Right renal pelvis (tissue), 4 donors: Measurements from ENCODE around the gene GTF2IRD1. TPM values are rescaled to one million over a fixed set of nuclear protein-coding genes. Genes with fewer than 3 reads are reported as not detected.
"Not testable (repeated sequence)": the region's sequence is repeated elsewhere in the genome, so short reads cannot be mapped to it uniquely, and the experiment has no call there.

Source experiments
- DNase-seq, 4 donors: peaks; one replicate each; pipeline ENCODE4 v3.0.0-alpha.2; 2013; ENCODE audit warnings: low read depth in 4 of 4, low spot score in 3 of 4, missing footprints in 1 of 4
- polyA plus RNA-seq, 4 donors: library from polyadenylated mRNA; unstranded; fragments of 120-200 nt; gene quantifications; one replicate each; pipeline ENCODE4 v1.2.1, GENCODE V29; 2013; ENCODE audit not compliant: insufficient read length in 4 of 4

Gene GTF2IRD1
- polyA plus RNA-seq, 4 donors, result 50.6 to 56.2 (median 52.4) TPM

DNA sequence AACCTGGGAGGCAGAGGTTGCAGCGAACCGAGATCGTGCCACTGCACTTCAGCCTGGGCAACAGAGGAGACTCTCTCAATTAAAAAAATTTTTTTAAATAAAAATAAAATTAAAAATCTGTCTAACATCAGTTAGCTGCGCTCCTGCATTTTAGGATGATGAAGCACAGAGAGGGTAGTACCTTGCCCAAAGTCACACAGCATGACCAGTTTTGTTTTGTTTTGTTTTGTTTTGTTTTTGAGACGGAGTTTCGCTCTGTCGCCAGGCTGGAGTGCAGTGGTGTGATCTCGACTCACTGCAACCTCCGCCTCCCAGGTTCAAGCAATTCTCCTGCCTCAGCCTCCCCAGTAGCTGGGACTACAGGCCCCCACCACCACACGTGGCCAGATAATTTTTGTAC is 55.7 kb downstream of the GTF2IRD1 start:
- DNase-seq, result not testable (repeated sequence)

DNA sequence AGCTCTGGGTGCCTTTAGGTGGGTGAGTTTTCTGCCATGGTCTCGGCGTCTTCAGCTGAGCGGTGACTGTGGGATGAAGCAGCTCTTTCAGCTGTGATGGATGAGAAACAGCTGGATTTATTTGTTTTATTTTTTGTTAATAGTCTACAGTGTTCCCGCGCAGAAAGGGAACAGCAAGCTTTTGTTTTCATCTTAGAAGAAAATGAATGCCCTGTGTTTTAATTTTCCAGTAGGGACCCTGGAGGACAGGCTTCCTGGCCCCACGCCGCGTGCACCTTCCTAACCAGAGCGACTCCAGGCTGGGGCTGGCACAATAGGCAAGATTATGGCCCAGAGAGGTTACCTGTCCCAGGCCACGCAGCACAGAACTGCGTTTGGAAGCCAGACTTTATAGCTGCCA is 57.6 kb downstream of the GTF2IRD1 start:
- no peak for DNase-seq

DNA sequence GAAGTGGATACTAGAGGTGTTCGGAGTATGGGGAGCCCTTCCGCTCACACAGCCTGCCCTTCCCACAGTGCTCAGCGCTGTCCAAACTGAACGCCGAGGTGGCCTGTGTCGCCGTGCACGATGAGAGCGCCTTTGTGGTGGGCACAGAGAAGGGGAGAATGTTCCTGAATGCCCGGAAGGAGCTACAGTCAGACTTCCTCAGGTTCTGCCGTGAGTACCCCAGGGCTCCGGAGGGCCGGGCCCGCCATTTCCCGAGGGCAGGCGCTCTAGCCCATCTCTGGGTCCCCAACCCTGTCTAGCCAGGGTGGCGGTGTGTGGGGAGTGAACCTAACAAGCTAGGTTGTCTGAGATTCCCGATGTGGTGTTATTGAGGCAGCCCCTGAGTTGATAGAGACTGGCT is 59.1 kb downstream of the GTF2IRD1 start:
- no peak for DNase-seq

DNA sequence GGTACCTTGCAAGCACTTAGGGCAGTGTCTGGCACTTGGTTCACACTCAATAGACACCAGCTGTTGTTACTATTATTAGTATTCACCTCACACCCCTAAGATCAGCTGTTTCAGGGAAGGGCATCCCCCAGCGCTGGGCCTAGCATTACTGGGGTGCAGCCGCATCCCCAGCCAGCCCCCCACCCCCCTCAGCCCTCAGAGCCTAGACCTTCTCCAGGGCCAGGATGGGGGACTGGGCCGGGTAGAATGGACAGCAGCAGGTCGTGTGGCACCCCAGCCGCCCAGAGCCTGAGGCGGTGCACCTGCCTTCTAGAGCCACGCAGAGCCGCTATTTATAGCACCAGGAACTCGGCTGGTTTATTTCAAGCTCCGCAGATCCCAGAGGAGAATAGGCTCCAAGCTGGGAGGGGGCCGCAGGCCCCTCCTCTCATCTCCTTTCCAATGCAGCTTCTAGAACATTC is 60.5 kb downstream of the GTF2IRD1 start:
- no peak for DNase-seq

DNA sequence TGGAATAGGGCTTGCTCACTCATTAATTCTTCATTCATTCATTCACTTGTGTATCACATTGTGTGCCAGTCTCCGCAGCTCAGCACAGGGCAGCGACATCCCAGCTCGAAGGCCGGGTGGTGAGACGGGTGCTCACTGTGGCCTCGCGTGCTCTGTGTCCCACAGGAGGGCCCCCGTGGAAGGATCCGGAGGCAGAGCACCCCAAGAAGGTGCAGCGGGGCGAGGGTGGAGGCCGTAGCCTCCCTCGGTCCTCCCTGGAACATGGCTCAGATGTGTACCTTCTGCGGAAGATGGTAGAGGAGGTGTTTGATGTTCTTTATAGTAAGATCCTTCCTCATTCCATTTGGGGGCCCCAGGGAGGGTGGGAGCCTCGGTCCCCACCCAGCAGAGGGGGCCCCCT is 61.6 kb downstream of the GTF2IRD1 start:
- no peak for DNase-seq

DNA sequence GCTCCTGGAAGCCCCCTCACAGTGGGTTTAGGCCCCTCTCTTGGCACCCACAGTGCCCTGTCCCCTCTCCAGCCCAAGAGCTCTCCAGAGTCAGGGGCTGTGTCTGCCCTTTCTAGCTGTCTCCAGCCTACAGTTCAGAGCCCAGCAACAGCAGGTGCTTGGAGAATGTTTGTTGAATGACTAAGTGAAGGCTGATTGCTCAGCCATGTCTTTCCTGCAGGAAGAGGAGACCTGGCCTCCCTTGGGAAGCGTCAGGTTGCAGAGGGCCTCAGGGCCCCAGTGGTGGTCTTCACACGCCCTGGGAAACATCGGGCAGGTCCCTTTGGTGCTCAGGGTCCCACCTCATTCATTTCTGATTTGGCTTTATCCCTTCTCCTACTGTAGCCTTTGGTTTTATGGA is 62.5 kb downstream of the GTF2IRD1 start:
- no peak for DNase-seq

DNA sequence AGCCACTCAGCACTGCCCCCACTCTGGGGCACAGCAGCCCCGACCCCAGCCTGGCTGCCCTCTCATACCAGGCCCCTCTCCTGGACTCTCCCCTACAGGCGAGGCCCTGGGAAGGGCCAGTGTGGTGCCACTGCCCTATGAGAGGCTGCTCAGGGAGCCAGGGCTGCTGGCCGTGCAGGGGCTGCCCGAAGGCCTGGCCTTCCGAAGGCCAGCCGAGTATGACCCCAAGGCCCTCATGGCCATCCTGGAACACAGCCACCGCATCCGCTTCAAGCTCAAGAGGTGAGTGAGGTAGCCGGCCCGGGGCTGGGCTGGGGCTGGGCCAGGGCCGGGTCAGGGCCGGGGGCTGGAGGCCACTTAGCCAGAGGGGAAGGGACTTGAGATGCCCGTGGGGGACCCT is 64.3 kb downstream of the GTF2IRD1 start:
- no peak for DNase-seq

DNA sequence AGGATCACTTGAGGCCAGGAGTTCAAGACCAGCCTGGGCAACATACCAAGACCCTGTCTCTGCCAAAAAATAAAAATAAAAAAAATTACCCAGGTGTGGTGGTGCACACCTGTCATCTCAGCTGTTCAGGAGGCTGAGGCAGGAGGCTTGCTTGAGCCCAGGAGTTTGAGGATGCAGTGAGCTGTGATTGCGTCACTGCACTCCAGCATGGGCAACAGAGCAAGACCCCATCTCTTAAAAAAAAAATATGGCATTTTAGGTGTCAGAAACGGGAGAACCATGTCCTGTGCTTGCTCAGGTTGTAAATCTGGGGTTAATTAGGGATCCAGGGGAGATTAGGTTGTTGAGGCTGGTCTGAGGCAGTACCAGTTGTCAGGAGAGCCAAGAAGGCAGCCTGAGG is 64.9 kb downstream of the GTF2IRD1 start:
- DNase-seq, result no peak

DNA sequence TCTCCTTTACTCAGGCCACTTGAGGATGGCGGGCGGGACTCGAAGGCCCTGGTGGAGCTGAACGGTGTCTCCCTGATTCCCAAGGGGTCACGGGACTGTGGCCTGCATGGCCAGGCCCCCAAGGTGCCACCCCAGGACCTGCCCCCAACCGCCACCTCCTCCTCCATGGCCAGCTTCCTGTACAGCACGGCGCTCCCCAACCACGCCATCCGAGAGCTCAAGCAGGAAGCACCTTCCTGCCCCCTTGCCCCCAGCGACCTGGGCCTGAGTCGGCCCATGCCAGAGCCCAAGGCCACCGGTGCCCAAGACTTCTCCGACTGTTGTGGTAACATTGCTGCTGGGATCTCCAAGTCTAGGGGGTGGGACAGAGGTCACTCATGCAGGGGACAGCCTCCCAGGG is 65.7 kb downstream of the GTF2IRD1 start:
- no peak for DNase-seq

DNA sequence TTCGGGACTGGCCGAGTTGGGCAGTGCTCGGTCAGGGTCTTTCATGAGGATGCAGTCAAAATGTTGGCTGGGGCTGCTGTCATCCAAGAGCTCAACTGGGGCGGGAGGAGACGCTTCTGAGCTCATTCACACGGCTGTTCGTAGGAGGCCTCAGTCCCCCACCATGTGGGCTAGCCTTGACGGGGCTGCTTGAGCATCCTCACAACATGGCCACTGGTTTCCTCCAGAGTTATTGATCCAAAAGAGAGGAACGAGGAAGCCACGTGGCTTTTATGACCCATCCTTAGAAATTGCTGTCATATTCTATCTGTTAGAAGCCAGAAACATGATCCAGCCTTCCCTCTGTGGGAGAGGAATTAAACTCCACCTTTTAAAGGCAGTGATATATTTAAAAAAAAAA is 68.1 kb downstream of the GTF2IRD1 start:
- no peak for DNase-seq

DNA sequence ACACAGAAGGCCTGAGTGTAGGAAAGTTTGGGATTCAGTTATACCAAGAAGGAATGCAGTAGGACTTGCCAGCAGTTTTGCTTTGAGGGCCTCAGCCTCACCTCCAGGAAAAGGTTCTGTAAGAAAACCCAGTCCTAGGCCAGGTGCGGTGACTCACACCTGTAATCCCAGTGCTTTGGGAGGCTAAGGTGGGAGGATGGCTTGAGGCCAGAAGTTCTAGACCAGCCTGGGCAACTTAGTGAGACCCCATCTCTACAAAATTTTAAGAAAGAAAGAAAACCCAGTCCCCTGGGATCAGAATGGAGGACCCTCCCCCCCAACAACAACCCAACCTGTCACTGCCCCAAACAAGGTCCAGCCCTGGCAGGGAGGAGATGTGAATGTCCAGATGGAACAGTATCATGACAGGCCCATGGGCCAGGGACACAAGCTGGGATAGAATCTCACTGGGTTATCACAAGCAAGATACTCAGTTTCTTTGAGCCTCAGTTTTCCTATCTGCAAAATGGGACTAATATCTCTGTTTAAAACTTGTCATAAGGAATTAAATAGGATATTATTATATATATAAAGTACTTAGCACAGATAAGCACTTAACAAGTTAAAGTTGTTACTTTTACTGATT is 68.7 kb downstream of the GTF2IRD1 start:
- DNase-seq, result no peak

DNA sequence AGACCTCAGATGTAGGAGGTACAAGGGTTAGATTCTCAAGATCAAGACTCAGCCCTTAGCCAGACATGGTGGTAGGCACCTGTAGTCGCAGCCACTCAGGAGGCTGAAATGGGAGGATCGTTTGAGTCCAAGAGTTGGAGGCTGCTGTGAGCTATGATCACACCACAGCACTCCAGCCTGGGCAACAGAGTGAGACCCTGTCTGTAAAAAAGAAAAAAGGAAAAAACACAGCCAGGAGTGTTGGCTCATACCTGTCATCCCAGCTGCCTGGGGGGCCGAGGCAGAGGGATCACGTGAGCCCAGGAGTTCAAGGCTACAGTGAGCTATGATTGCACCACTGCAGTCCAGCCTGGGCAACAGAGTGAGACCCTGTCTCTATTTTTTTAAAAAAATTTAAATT is 69.3 kb downstream of the GTF2IRD1 start:
- no peak for DNase-seq

DNA sequence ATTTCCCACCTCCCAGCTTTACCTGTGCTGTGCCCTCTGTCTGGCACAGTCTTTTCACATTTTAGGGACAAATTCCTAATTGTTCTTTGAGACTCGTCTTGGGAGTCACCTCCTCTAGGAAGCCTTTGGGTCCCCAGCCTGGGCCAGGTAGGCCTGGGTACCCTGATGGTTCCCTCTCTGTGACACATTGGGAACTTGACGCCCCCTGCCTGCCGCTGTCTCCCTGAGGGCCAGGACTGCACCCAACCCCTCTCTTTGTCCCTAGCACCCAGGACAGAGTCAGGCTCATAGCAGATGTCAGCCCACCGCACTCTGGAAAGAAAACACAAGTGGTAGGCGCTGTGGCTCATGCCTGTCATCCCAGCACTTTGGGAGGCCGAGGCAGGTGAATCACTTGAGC is 71.4 kb downstream of the GTF2IRD1 start:
- DNase-seq, result no peak

DNA sequence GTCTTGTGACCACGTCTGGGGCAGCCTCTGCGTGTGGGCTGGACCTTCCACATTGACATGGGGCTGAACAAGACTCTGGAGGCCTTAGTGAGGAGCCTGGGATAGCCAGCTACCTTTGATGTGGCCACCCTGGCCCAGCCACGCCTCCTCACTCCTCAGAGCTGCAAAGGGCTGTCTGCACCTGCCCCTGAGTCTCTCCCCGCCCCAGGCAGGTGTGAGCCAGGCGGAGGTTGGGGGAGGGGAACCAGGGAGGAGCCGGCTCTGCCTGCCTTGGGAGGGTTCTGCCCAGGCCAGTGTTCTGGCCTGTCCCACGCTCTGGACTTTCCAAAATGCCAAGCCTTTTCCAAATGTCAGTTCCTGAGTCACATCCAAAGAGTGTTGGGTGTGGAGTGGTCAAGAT is 72.2 kb downstream of the GTF2IRD1 start:
- no peak for DNase-seq

DNA sequence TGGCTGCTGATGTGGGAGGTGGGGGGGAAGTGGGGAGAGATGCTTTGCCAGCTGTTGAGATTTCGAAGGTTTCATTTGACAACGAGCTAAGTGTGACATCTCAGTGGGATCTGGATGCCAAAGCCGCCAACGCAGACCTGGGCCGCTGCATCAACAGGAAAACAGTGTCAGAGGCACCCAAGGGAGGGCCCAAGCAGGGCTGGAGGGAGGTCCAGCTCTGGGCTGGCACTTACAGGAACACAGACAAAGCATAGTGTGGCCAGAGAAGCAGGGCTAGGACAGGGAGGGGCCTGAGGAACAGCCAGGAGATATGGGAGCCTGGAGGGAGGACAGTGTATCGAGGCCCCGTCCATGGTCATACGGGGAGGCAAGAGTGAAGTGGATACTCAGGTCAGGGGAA is 73.1 kb downstream of the GTF2IRD1 start:
- no peak for DNase-seq

DNA sequence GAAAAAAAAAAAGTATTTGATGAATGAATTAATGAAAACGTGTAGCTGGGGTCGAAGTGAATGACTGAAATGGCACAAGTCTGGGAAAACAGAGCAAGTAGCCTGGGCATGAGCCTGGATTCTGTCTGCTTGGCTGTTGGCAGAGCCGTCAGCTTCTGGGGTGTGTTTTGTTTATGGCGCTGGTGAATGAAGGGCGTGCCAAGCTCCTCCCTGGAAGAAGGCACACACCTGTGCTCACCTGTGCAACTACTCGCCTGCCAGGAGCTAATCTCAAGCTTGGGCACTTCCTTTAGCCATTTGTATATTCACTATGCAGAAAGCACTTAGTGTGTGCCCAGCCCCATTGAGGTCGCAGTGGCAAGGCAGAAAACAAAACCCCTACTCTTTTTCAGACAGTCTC is 74.1 kb downstream of the GTF2IRD1 start:
- no peak for DNase-seq

DNA sequence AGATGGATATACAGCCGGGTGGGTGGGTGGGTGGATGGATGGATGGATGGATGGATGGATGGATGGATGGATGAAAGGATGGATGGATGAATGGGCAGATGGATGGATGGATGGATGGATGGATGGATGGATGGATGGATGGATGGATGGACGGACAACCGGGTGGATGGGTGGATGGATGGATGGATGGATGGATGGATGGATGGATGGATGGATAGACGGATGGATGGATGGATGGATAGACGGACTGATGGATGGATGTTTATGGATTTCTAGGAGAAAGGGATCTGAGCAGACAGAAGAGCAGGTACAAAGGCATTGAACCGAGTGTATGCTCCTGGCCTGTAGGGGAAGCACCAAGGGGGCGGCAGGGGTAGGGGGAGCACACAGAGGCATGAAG is 75.1 kb downstream of the GTF2IRD1 start:
- not testable (repeated sequence) for DNase-seq

DNA sequence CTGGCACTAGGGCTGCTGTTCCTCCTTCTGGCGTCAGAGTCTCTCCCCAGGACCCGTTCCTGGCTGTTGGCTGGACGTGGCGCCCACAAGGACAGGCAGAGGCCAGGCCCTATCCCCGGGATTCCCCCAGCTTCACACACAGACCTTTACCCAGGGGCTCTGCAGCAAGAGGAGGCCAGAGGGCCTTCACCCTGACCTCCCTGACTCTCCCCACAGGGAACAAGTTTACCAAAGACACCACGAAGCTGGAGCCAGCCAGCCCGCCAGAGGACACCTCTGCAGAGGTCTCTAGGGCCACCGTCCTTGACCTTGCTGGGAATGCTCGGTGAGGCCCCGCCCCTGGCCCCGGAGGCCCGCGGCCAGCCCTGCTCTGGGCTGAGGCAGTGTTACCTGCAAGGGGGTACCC is 82.2 kb downstream of the GTF2IRD1 start:
- DNase-seq, result no peak

DNA sequence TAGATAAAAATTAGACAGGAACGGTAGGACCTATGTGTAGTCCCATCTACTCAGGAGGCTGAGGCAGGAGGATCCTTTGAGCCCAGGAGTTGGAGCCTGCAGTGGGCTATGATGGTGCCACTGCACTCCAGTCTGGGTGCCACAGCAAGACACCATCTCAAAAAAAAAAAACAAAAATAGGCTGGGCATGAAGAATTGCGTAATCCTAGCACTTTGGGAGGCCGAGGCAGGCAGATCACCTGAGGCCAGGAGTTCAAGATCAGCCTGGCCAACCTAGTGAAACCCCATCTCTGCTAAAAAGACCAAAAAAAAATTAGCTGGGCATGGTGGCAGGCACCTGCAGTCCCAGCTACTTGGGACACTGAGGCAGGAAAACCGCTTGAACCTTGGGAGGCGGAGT is 88.2 kb downstream of the GTF2IRD1 start:
- not testable (repeated sequence) for DNase-seq

DNA sequence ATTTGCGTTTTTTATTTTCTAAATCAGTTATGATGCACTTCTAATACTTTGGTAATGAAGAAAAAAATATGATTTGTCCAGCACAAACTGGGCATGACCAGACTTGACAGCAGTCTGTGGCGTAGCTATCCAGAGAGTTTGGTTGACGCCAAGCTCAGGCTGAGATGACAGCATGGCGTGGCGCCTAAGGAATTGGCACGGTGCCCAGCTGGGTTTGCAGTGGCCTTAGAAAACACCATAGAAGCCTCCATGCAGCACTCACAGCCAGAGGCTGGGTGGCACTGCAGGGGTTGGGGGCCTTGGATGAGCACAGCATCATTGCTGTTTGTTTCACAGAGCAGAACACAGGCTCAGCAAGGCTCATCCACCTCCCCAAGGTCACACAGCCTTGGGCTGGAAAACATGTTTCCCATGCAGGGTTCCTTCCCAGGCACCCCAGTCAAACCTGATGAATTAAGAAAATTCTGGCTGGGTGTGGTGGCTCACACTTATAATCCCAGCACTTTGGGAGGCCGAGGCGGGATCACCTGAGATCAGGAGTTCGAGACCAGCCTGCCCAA is 88.9 kb downstream of the GTF2IRD1 start:
- no peak for DNase-seq

DNA sequence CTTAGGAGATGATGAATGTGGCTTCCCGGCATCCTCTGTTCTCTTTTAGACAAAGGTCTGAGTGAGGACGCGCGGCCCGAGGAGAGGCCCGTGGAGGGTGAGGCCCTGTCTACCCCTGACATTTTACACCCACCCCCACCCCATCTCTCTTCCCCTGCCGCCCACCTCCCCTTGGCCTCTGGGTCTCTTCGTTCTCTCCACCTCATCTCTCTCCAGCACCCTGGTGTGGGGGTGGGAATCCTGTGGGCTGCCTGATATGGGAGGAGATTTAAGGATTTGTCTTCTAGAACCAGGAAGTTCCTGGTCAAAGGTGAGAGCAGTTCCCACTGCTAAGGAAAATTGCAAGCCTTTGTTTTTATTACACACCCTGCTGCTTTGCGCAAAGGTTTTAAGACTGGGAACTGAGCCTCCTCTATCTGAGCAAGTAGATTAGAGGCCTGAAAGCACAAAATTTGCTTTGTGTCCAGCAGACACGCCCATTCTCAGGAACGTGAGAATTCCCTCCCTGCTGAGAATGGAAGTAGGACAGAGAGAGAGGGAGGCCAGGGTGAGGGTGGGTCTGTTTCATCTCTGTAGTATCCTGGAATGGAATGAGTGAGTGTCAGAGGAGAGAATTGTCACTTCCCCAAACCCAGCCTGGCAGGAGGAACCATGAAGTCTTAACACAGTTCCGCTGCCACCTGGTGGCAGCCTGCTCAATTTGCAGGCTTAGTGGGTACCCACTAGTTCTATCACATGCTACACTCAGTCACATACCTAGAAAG is 91.2 kb downstream of the GTF2IRD1 start:
- DNase-seq, result no peak

DNA sequence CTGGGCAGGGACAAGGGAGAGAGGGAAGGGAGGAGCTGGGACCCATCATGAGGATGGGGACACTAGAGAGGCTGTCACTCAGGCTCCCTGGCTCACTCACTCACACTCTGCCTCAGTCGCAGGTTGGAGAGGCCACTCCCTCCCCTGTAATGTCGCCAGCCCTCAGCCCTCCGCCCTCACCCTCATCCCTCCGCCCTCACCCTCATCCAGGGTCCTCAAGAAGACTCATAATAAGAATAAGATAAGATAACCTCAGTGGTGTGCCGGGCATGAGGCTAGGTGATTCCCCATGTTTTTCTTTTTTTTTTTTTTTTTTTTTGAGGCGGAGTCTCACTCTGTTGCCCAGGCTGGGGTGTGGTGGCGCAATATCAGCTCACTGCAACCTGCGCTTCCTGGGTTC is 92.2 kb downstream of the GTF2IRD1 start:
- DNase-seq, result no peak
